Measurements from ENCODE around the gene RFTN1.
"Not testable (repeated sequence)": the region's sequence is repeated elsewhere in the genome, so short reads cannot be mapped to it uniquely, and the experiment has no call there.

RFTN1 gene

DNA sequence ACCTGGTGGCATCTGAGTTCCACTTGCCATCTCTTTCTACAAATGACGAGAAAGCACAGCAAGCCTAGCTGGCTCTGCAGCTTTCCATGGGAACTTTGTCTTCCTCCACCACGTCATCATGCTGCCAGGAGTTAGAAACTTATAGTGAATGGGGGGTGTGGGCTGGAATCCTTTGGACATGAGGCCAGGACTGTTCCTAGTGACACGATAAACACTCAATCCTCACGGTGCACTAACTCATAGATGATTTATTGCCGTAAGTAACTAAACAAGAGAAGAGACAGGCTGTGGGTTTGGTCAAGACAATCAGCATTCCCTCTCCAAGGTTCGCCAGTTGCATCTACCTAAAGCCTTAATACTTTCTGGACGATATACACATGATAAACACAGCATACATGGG is 197.9 kb downstream of the RFTN1 start:
- Histone ChIP-seq H3K36me3 (ENCODE audit: control insufficient read depth, low read length) (peaks cover 93% of the 10 kb centered on the region), H4K20me1 (ENCODE audit: control insufficient read depth, insufficient read depth, low read depth, low read length) (peaks cover 7% of the 10 kb centered on the region; the same call in 1 of the 2 replicates)
- no peak for TF ChIP-seq EZH2phosphoT487 (IDR thresholded peaks at IDR 0.05; ENCODE audit: borderline replicate concordance, low read length)
- TF ChIP-seq, protein P1, sequence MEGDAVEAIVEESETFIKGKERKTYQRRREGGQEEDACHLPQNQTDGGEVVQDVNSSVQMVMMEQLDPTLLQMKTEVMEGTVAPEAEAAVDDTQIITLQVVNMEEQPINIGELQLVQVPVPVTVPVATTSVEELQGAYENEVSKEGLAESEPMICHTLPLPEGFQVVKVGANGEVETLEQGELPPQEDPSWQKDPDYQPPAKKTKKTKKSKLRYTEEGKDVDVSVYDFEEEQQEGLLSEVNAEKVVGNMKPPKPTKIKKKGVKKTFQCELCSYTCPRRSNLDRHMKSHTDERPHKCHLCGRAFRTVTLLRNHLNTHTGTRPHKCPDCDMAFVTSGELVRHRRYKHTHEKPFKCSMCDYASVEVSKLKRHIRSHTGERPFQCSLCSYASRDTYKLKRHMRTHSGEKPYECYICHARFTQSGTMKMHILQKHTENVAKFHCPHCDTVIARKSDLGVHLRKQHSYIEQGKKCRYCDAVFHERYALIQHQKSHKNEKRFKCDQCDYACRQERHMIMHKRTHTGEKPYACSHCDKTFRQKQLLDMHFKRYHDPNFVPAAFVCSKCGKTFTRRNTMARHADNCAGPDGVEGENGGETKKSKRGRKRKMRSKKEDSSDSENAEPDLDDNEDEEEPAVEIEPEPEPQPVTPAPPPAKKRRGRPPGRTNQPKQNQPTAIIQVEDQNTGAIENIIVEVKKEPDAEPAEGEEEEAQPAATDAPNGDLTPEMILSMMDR (IDR thresholded peaks at IDR 0.05; ENCODE audit: low read depth, low read length, poor library complexity, severe bottlenecking), result no peak

DNA sequence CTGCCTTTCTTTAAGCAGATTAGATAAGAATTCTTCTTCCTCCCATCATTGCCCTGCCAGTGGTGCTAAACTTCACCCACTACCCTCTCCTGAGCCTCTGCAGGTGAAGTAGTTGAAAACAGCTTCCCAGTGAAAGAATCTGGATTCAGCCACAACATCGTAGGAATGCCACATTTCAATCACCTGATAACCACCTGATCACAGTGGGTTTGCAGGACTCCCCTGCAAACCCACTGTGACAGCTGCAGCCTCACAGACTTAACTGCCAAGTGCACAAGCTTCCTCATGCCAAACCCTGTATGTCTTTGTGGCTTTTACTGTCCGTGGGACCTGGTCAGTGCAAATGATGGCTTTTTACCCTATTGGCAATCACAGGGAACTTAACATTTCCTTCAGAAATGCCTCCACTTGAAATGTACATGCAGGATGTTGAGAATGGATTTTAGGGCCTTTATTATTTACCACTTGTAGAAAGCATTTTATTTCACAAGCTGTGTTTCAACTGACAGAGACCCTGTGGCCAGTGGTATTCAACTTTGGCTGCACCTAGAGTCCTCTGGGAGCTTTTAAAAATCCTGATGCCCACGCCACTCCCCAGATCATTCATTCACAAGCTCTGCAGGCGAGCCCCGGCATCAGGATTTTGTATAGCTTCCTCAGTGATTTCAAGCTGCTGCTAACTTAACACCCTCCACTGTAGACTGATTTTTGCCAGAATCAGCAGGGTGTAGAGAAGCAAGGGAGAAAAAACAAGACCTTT is 199.4 kb downstream of the RFTN1 start:
- Histone ChIP-seq H3K36me3 (ENCODE audit: control insufficient read depth, low read length) (peaks cover 90% of the 10 kb centered on the region), H4K20me1 (ENCODE audit: control insufficient read depth, insufficient read depth, low read depth, low read length) (peaks cover 7% of the 10 kb centered on the region; the same call in 1 of the 2 replicates), H3K4me2 (ENCODE audit: low read length) (no peak overlapping the region), H3K79me2 (ENCODE audit: control insufficient read depth, low read length) (peaks cover 10% of the 10 kb centered on the region), H3K9me2 (replicated peaks; ENCODE audit: control insufficient read depth, low read length) (no peaks in the 10 kb centered on the region), H3K27ac (ENCODE audit: low read depth, low read length) (no peak overlapping the region), H3K27me3 (ENCODE audit: control insufficient read depth, low read length) (no peaks in the 10 kb centered on the region), H3K9me3 (ENCODE audit: control insufficient read depth, insufficient read depth, low read length) (no peaks in the 10 kb centered on the region), H3K4me1 (ENCODE audit: control insufficient read depth, low read length) (peaks cover 12% of the 10 kb centered on the region; the same call in 1 of the 2 replicates), H3F3A (ENCODE audit: control insufficient read depth, insufficient read depth) (peaks cover 35% of the 10 kb centered on the region), H3K4me3 (ENCODE audit: low read length) (no peak overlapping the region)
- TF ChIP-seq, protein P1 (IDR thresholded peaks at IDR 0.05; ENCODE audit: low read depth, low read length, poor library complexity, severe bottlenecking), result no peak

More for the DNA sequence above, 197.9 kb downstream of the RFTN1 start:
- Histone ChIP-seq H3K4me3 (ENCODE audit: low read length) (no peak overlapping the region), H3K4me1 (ENCODE audit: control insufficient read depth, low read length) (peaks cover 12% of the 10 kb centered on the region; the same call in 1 of the 2 replicates), H3K27me3 (ENCODE audit: control insufficient read depth, low read length) (no peaks in the 10 kb centered on the region), H3K79me2 (ENCODE audit: control insufficient read depth, low read length) (peaks cover 22% of the 10 kb centered on the region), H3K27ac (ENCODE audit: low read depth, low read length) (no peak overlapping the region), H3K9me3 (ENCODE audit: control insufficient read depth, insufficient read depth, low read length) (no peaks in the 10 kb centered on the region), H3K9me2 (replicated peaks; ENCODE audit: control insufficient read depth, low read length) (no peaks in the 10 kb centered on the region), H3F3A (ENCODE audit: control insufficient read depth, insufficient read depth) (peaks cover 25% of the 10 kb centered on the region), H3K4me2 (ENCODE audit: low read length) (no peak overlapping the region)

DNA sequence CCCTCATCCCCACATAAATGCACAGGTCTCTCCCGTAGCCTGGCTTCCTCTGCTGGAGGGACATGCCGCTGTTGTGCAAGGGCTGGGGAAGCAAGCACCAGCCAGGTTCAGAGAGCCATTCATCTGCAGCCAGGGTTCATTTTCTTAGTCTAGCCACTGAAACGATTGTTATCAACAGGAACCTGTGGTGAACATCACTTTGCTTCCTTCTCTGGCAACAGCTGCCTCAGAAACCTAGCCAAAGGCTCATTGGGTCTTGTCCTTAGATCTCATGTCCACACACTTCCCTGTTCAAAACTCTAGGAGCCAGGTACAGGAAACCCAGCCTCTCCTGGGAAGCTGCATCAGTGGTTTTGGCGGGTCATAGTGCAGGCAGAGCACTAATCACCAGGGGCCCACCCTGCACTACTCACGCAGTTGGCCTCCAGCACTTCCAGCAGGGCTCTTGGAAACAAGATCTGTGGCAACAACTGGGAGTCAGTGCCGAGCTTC is 201.5 kb downstream of the RFTN1 start:
- H3K4me2 ChIP-seq (ENCODE audit: low read length), result no peak overlapping the region
- H4K20me1 ChIP-seq (ENCODE audit: control insufficient read depth, insufficient read depth, low read depth, low read length), result peaks cover 4% of the 10 kb centered on the region; the same call in 1 of the 2 replicates
- no peaks in the 10 kb centered on the region for H3K9me3 ChIP-seq (ENCODE audit: control insufficient read depth, insufficient read depth, low read length)
- H3K4me3 ChIP-seq (ENCODE audit: low read length), result no peak overlapping the region
- peak overlapping the region; percentile 20; the same call in 1 of the 2 replicates for H3K27ac ChIP-seq (ENCODE audit: low read depth, low read length)
- peaks cover 12% of the 10 kb centered on the region; the same call in 1 of the 2 replicates for H3K4me1 ChIP-seq (ENCODE audit: control insufficient read depth, low read length)
- H3F3A ChIP-seq (ENCODE audit: control insufficient read depth, insufficient read depth), result peaks cover 46% of the 10 kb centered on the region
- H3K36me3 ChIP-seq (ENCODE audit: control insufficient read depth, low read length), result peaks cover 82% of the 10 kb centered on the region
- H3K79me2 ChIP-seq (ENCODE audit: control insufficient read depth, low read length), result no peaks in the 10 kb centered on the region; the same call in 1 of the 2 replicates
- TF ChIP-seq, protein P1 (IDR thresholded peaks at IDR 0.05; ENCODE audit: low read depth, low read length, poor library complexity, severe bottlenecking), result no peak
- no peak for TF ChIP-seq EZH2phosphoT487 (IDR thresholded peaks at IDR 0.05; ENCODE audit: borderline replicate concordance, low read length)
- no peaks in the 10 kb centered on the region for H3K27me3 ChIP-seq (ENCODE audit: control insufficient read depth, low read length)
- H3K9me2 ChIP-seq (replicated peaks; ENCODE audit: control insufficient read depth, low read length), result no peaks in the 10 kb centered on the region

DNA sequence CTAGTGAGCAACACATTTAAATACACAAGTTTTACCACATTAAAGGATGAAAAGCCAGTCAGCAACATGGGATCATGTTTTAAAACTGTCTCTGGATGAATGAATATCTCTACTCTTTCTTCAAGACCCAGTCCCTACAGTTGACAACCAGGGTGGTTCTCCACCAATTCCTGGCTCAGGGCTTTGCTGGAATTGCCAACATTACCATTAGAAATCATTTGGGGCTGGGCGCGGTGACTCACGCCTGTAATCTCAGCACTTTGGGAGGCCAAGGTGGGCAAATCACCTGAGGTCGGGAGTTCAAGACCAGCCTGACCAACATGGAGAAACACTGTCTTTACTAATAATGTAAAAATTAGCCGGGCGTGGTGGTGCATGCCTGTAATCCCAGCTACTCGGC is 203.0 kb downstream of the RFTN1 start:
- Histone ChIP-seq H3K36me3 (ENCODE audit: control insufficient read depth, low read length) (peaks cover 70% of the 10 kb centered on the region), H3K27ac (ENCODE audit: low read depth, low read length) (peak overlapping the region; percentile 28; the same call in 1 of the 2 replicates), H3F3A (ENCODE audit: control insufficient read depth, insufficient read depth) (peaks cover 56% of the 10 kb centered on the region)
- H3K9me3 ChIP-seq (ENCODE audit: control insufficient read depth, insufficient read depth, low read length); H3K27me3 ChIP-seq (ENCODE audit: control insufficient read depth, low read length); H3K4me1 ChIP-seq (ENCODE audit: control insufficient read depth, low read length); H4K20me1 ChIP-seq (ENCODE audit: control insufficient read depth, insufficient read depth, low read depth, low read length); H3K9me2 ChIP-seq (replicated peaks; ENCODE audit: control insufficient read depth, low read length); H3K4me2 ChIP-seq (ENCODE audit: low read length); H3K79me2 ChIP-seq (ENCODE audit: control insufficient read depth, low read length); H3K4me3 ChIP-seq (ENCODE audit: low read length): not testable (repeated sequence)

All from DOHH2 (cell line).